Hindlimb muscle (tissue), 1 donor: ENCODE results near the gene POLA2. TPM values are rescaled to one million over a fixed set of nuclear protein-coding genes. Genes with fewer than 3 reads are reported as not detected.
"Not testable (repeated sequence)": the region's sequence is repeated elsewhere in the genome, so short reads cannot be mapped to it uniquely, and the experiment has no call there.

Experiments
- DNase-seq: peaks from one replicate; pipeline ENCODE4 v3.0.0-alpha.2; 2013
- polyA plus RNA-seq: library from polyadenylated mRNA; unstranded; fragments of 120-200 nt; gene quantifications from one replicate; pipeline ENCODE4 v1.2.1, GENCODE V29; 2013; ENCODE audit not compliant: insufficient read length

The POLA2 gene
- polyA plus RNA-seq, 1 donor, result 36.5 TPM

DNA sequence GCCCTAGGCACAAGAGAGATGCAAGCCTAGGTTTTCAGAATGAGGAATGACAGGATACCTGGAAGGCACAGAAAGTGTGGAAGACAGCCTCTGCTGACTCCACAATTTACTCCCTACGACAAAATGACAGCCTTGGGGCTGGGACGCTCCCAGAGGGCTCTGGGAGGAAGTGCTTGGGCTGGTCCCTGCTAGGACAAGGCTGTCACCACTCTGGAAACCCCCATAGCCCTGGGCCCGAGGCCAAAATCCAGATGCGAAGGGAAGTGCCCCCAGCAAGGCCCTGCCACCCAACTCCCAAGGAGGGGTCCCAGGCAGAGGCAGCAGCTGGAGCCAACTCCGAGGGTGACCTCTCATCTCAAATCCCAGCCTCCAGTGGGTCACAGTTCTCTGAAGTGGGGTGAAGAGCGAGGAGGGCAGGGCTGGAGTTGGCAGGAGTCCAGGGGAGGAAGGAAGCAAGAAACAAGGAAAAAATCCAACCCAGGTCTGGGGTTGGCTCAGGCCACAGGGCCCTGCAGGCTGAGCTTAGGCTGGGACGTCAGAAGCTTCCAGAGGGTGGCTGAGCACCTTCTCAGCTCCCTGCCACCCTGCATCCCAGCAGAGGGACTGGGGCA, 46.6 kb downstream of the POLA2 start:
- DNase-seq, result no peak

GRCh38 chr11:65309006-65309405, 47.2 kb downstream of the POLA2 start:
- no peak for DNase-seq

DNA sequence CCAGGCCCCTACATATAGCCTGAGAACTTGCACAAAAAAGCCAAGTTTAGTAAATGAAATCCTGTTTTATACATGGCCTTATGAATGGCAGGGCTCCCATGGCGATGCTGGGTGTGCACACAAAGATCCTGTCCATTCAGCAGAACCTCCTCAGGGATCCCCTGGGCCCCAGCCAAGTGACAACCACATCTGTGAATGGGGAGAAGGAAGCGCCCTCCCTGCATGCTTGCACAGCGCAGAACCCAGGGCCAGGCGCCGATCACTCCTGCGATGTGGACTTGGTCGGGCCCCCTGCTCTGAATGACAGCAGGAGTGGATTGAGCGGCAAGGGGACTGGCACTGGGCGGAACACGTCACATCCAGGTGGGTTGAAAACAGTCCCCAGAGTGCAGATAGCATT, 48.5 kb downstream of the POLA2 start:
- DNase-seq, result no peak

DNA sequence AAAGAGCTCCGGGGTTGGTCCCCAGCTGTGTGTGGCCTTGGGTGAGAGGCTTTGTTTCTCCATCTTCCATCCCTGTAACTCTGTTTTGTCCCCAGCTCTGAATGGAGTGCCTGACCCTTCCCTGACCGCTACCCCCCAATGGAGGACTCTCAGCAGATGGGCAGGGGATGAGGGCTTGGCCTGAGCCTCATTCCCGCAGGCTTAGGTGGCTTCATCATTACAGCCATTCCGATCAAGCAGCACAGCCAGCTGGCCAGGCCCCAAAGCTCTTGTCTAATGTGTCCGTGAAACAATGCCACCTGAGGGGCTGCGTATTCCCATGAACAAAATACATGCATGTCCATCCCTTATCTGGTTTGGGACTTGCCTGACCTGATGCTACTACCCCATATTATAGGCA, 49.0 kb downstream of the POLA2 start:
- DNase-seq, result no peak

DNA sequence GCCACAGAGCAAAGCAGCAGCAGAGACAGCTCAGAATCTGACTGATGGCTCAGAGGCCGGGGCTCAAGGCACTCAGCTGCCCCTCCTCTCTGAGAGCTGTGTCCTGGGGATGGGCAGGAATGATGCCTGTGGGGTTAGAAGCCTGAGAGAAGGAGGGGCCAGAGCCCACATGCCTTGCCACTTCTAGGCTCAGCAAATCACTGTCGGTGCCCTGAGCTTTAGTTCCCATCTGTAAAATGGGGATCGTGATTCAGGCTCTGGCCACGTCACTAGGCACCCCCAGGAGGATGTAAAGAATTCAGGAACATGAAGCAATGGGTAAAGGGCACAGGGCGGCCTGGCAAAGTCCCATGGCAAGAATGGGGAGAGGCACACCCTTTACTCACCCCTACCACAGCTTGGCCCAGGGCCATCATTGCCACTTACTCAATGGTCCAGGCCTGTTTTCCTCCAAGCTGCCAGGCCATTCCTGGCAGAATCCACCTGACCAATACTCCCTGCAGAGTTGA, 49.5 kb downstream of the POLA2 start:
- no peak for DNase-seq

- DNase-seq, result peak; percentile 88
Observed at GRCh38 chr11:65314501-65315203, 52.9 kb downstream of the POLA2 start, which contains the start of gene CDC42EP2. Gene CDC42EP2 (plus strand): TSS chr11:65314866. CDS start chr11:65320899, 6,033 bp downstream.

GRCh38 chr11:65315204-65315865, 53.6 kb downstream of the POLA2 start:
- peak; percentile 82 for DNase-seq

- no peak for DNase-seq
Observed at GRCh38 chr11:65315866-65316226, 54.1 kb downstream of the POLA2 start.

- peak; percentile 82 for DNase-seq
Observed at GRCh38 chr11:65316227-65317024, 54.7 kb downstream of the POLA2 start.

- DNase-seq, result peak; percentile 85
Observed at GRCh38 chr11:65317025-65317786, 55.4 kb downstream of the POLA2 start.

- DNase-seq, result no peak
Observed at GRCh38 chr11:65320386-65321075, 58.8 kb downstream of the POLA2 start.

DNA sequence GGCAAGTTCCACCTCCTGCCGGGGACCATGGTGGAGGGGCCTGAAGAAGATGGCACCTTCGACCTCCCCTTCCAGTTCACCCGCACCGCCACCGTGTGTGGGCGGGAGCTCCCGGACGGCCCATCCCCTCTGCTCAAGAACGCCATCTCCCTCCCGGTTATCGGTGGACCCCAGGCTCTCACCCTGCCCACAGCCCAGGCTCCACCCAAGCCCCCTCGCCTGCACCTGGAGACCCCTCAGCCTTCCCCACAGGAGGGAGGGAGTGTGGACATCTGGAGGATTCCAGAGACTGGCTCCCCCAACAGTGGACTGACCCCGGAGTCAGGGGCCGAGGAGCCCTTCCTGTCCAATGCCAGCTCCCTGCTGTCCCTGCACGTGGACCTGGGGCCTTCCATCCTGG, 59.3 kb downstream of the POLA2 start:
- DNase-seq, result no peak

DNA sequence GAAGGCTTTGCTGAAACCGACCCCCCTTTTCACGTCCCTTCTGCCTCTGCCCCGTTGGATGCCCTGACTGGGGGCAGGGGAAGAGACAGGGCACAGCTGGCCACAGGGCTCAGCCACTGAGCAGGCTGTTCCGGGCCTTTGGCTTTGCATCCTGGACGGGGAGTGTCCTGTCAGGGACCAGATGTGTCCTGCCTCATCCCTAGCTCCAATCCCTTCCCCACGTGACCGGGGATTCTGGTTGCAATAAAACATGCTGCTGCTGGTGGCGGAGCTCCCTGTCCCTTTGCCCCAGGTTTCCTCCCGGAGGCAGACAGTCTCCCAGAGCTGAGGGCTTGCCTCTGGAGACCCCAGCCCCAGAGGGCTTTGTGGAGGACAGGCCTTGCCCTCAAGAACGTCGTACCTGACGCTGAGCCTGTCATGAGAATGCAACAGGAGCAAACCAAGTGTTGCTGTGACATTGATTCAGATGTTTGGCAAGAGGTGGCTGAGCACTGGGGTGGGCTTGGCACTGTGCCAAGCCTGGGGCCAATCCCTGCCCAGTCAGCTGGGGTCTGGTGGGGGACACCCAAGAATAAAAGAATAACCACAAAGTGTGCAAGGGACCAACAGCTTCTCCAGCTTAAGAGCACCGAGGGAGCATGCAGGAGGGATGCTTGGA, 60.2 kb downstream of the POLA2 start:
- no peak for DNase-seq

DNA sequence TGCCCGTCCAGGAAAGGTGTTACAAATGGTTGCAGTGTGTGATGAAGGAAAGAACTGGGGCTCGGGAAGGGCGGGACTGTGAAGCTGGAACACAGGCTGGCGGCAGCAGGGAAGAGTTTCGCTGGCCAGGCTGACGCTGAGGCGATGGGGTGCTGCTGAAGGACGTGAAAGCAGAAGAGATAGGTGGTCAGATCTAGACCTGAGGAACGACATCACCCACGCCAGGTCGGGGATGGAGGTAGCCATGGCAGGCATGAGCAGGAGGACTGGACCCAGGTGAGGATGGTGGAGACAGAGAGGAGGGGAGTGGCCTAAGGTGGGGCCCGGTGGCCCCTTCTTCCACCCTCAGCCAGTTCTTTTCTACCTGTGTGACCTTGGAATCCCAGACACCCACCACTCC, 62.1 kb downstream of the POLA2 start:
- DNase-seq, result no peak

- no peak for DNase-seq
Observed at GRCh38 chr11:65325435-65325834, 63.7 kb downstream of the POLA2 start.

- no peak for DNase-seq
Observed at GRCh38 chr11:65327021-65327420, 65.3 kb downstream of the POLA2 start.

DNA sequence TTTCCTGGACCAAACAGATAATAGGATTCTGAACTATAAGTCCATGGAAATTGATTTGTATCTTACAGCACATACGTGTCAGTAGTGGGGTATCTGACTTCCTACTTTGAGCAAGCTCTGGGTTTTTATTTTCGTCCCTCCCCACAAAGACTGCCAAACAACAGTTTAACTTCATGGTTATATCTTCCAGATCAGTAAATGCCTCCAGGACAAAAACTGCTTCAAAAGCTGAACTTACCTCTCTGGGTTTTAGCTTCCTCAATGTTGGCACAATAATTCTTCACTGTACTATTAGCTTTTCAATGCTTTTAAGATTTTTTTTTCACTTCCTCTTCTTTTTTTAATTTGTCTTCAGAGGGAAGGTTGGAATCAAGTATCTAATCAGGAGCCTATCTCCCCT, 67.7 kb downstream of the POLA2 start:
- DNase-seq, result no peak

DNA sequence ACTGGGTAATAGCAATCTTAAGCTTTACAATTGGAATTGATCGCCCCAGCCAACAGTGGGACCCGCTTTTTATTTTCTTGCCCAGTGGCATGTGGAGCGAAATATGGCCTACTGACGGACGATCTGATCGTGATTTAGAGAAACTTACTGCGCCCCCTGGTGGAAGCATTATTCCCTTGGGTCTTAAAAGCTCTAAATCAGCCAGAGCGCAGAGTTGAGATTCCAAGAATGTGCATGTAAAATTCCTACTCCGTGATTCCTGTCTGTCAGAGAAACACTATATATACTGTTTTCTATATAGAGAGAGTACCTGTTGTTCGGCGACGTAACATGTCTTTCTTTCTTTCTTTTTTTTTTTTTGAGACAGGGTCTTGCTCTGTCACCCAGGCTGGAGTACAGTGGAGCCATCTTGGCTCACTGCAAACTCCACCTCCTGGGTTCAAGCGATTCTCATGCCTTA, 68.2 kb downstream of the POLA2 start:
- DNase-seq, result peak; percentile 86

GRCh38 chr11:65330544-65330943, 68.8 kb downstream of the POLA2 start:
- DNase-seq, result no peak

- not testable (repeated sequence) for DNase-seq
Observed at GRCh38 chr11:65332591-65332990, 70.8 kb downstream of the POLA2 start.
